Stimulated activated CD8-positive, alpha-beta memory T cell treated with anti-CD3 and anti-CD28 coated beads, Interleukin-7, amount 100 ng/mL, for 1 hour (primary cell): Measurements from ENCODE around the gene PACS1.

Experiments used
- DNase-seq, 2 donors: peaks; one replicate each; pipeline ENCODE4 v3.0.0-alpha.2; 2020; ENCODE audit warnings: low read depth in 2 of 2

The PACS1 gene

GRCh38 chr11:66142370-66143263 lies 72.5 kb downstream of the PACS1 start:
- no peak for DNase-seq

GRCh38 chr11:66143264-66143566 lies 73.1 kb downstream of the PACS1 start:
- DNase-seq: no peak

GRCh38 chr11:66143996-66144678 lies 74.1 kb downstream of the PACS1 start:
- DNase-seq: no peak

GRCh38 chr11:66146074-66146473 lies 76.0 kb downstream of the PACS1 start:
- no peak for DNase-seq

- no peak for DNase-seq
Measured at GRCh38 chr11:66146940-66147339, 76.9 kb downstream of the PACS1 start.

GRCh38 chr11:66150140-66150539 lies 80.1 kb downstream of the PACS1 start:
- DNase-seq: no peak

GRCh38 chr11:66150725-66151124 lies 80.7 kb downstream of the PACS1 start:
- no peak for DNase-seq

GRCh38 chr11:66151273-66151672 lies 81.2 kb downstream of the PACS1 start:
- DNase-seq: no peak

GRCh38 chr11:66154109-66154508 lies 84.0 kb downstream of the PACS1 start:
- DNase-seq: no peak

GRCh38 chr11:66155387-66156073 lies 85.5 kb downstream of the PACS1 start:
- DNase-seq: no peak

- DNase-seq: no peak
Measured at GRCh38 chr11:66157182-66157864, 87.3 kb downstream of the PACS1 start.

GRCh38 chr11:66158156-66158555 lies 88.1 kb downstream of the PACS1 start:
- no peak for DNase-seq

GRCh38 chr11:66159324-66159984 lies 89.4 kb downstream of the PACS1 start:
- no peak for DNase-seq

- no peak for DNase-seq
Measured at GRCh38 chr11:66160709-66161108, 90.6 kb downstream of the PACS1 start.

- no peak for DNase-seq
Measured at GRCh38 chr11:66168289-66168688, 98.2 kb downstream of the PACS1 start.

GRCh38 chr11:66172146-66172545 lies 102.1 kb downstream of the PACS1 start:
- DNase-seq: no peak

GRCh38 chr11:66176650-66177049 lies 106.6 kb downstream of the PACS1 start:
- DNase-seq: no peak

- no peak for DNase-seq
Measured at GRCh38 chr11:66178183-66178582, 108.1 kb downstream of the PACS1 start.

GRCh38 chr11:66178871-66179270 lies 108.8 kb downstream of the PACS1 start:
- DNase-seq: no peak

GRCh38 chr11:66181632-66182315 lies 111.7 kb downstream of the PACS1 start:
- no peak for DNase-seq

- no peak for DNase-seq
Measured at GRCh38 chr11:66183494-66184048, 113.5 kb downstream of the PACS1 start.
